ENCODE data around the gene SLC26A11.
"Not testable (repeated sequence)": the region's sequence is repeated elsewhere in the genome, so short reads cannot be mapped to it uniquely, and the experiment has no call there.

The SLC26A11 gene

GRCh38 chr17:80253631-80254395 is 33.6 kb downstream of the SLC26A11 start:
- ChIA-PET CTCF (no interaction called here), POLR2A (no interaction called here)
- no peak for DNase-seq (ENCODE audit: extremely low spot score)
- TF ChIP-seq L3MBTL2 (conservative IDR thresholded peaks at IDR 0.05), result no peak
- TF ChIP-seq HDGF (IDR thresholded peaks at IDR 0.05; ENCODE audit: borderline replicate concordance), result no peak

- ChIA-PET POLR2A (no interaction called here), CTCF (no interaction called here)
- TF ChIP-seq FOXA1 (IDR thresholded peaks at IDR 0.05) (no peak), ARNT (IDR thresholded peaks at IDR 0.05) (no peak), ELF4 (IDR thresholded peaks at IDR 0.05) (no peak), ZNF384 (IDR thresholded peaks at IDR 0.05) (no peak), BHLHE40 (IDR thresholded peaks at IDR 0.05; ENCODE audit: borderline replicate concordance) (no peak), PKNOX1 (IDR thresholded peaks at IDR 0.05) (no peak), FOXM1 (IDR thresholded peaks at IDR 0.05; ENCODE audit: borderline replicate concordance) (no peak)
- no peak for DNase-seq (ENCODE audit: extremely low spot score)
These were observed 34.4 kb downstream of the SLC26A11 start for GRCh38 chr17:80254396-80255251.

- CTCF ChIA-PET, result interaction anchor here (0.6 kb wide), 1 partner anchor 169 kb away, joined by 3 read pairs; no protein-coding TSS in a partner anchor
- no peak for DNase-seq (ENCODE audit: extremely low spot score)
- TF ChIP-seq TARDBP (IDR thresholded peaks at IDR 0.05) (no peak), FOXM1 (IDR thresholded peaks at IDR 0.05; ENCODE audit: borderline replicate concordance) (no peak), PKNOX1 (IDR thresholded peaks at IDR 0.05) (no peak), L3MBTL2 (conservative IDR thresholded peaks at IDR 0.05) (no peak), SP1 (IDR thresholded peaks at IDR 0.05) (no peak), SUZ12 (IDR thresholded peaks at IDR 0.05) (no peak), FOXK2 (IDR thresholded peaks at IDR 0.05) (no peak), BHLHE40 (IDR thresholded peaks at IDR 0.05; ENCODE audit: borderline replicate concordance) (no peak), NFRKB (IDR thresholded peaks at IDR 0.05) (no peak)
- POLR2A ChIA-PET, result no interaction called here
These were observed 35.8 kb downstream of the SLC26A11 start for GRCh38 chr17:80256034-80256350.

GRCh38 chr17:80257716-80258213 is 37.5 kb downstream of the SLC26A11 start:
- no peak for DNase-seq (ENCODE audit: extremely low spot score)
- ChIA-PET CTCF (no interaction called here), POLR2A (interaction anchor here (2.1 kb wide), 1 partner anchor 156 kb away, joined by 6 read pairs; the partner anchor contains the start of gene GAA)
- TF ChIP-seq PKNOX1 (IDR thresholded peaks at IDR 0.05) (no peak), ELF4 (IDR thresholded peaks at IDR 0.05) (no peak)

GRCh38 chr17:80258296-80258695 is 38.1 kb downstream of the SLC26A11 start:
- DNase-seq (ENCODE audit: extremely low spot score); CTCF ChIA-PET: not testable (repeated sequence)
- POLR2A ChIA-PET, result interaction anchor here (2.1 kb wide), 1 partner anchor 157 kb away, joined by 6 read pairs; the partner anchor contains the start of gene GAA

- ChIA-PET POLR2A (interaction anchor here (2.1 to 2.4 kb wide), 2 partner anchors 158 to 266 kb away, joined by 6 read pairs; partner anchors contain the start of gene GAA), CTCF (no interaction called here)
- DNase-seq (ENCODE audit: extremely low spot score), result no peak
- TF ChIP-seq NFRKB (IDR thresholded peaks at IDR 0.05), result no peak
These were observed 39.3 kb downstream of the SLC26A11 start for GRCh38 chr17:80259457-80260068.

- ChIA-PET POLR2A (interaction anchor here (1.0 to 2.4 kb wide), 3 partner anchors 34 to 266 kb away, joined by 4 to 6 read pairs (median 6); partner anchors contain the start of gene GAA), CTCF (no interaction called here)
- peak; percentile 84 for DNase-seq (ENCODE audit: extremely low spot score)
- TF ChIP-seq SUZ12 (IDR thresholded peaks at IDR 0.05) (no peak), HDGF (IDR thresholded peaks at IDR 0.05; ENCODE audit: borderline replicate concordance) (no peak), FOXM1 (IDR thresholded peaks at IDR 0.05; ENCODE audit: borderline replicate concordance) (peak; percentile 90)
These were observed 39.9 kb downstream of the SLC26A11 start for GRCh38 chr17:80260069-80260535.

Measured in HEK293T (cell line).